ENCODE measurements around the gene SRRM4. TPM values are rescaled to one million over a fixed set of nuclear protein-coding genes. Genes with fewer than 3 reads are reported as not detected.

SRRM4 gene
- total RNA-seq, 1 experiment from 2014 or later = not detected

GRCh38 chr12:119176267-119177055 lies 195.1 kb downstream of the SRRM4 start:
- peak overlapping the region; percentile 22 for H3K4me3 Mint-ChIP-seq (ENCODE audit: unreplicated experiment)
- H3K27ac Mint-ChIP-seq (ENCODE audit: low read depth, unreplicated experiment) = peak overlapping the region; percentile 29
- peak; percentile 74 for DNase-seq (ENCODE audit: unreplicated experiment)
- ChIA-PET POLR2A (no interaction called here), CTCF (interaction anchor here (0.6 to 0.8 kb wide), 4 partner anchors 13 to 727 kb away, joined by 3 to 5 read pairs (median 3); no protein-coding TSS in a partner anchor)
- no peaks in the 10 kb centered on the region for H3K36me3 Mint-ChIP-seq (ENCODE audit: insufficient read depth, unreplicated experiment)
- TF ChIP-seq, protein P1, sequence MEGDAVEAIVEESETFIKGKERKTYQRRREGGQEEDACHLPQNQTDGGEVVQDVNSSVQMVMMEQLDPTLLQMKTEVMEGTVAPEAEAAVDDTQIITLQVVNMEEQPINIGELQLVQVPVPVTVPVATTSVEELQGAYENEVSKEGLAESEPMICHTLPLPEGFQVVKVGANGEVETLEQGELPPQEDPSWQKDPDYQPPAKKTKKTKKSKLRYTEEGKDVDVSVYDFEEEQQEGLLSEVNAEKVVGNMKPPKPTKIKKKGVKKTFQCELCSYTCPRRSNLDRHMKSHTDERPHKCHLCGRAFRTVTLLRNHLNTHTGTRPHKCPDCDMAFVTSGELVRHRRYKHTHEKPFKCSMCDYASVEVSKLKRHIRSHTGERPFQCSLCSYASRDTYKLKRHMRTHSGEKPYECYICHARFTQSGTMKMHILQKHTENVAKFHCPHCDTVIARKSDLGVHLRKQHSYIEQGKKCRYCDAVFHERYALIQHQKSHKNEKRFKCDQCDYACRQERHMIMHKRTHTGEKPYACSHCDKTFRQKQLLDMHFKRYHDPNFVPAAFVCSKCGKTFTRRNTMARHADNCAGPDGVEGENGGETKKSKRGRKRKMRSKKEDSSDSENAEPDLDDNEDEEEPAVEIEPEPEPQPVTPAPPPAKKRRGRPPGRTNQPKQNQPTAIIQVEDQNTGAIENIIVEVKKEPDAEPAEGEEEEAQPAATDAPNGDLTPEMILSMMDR (IDR thresholded peaks at IDR 0.05; ENCODE audit: unreplicated experiment) = no peak
- no TSS peak for BruUV-seq (replicated peaks)
- intact Hi-C loops (cut with micrococcal nuclease) = loop anchor here (1.0 to 10.0 kb wide), 2 partner anchors 9 to 48 kb away; no protein-coding TSS in a partner anchor
- H3K9me3 Mint-ChIP-seq (ENCODE audit: unreplicated experiment) = no peaks in the 10 kb centered on the region
- peaks cover 14% of the 10 kb centered on the region for H3K27me3 Mint-ChIP-seq (ENCODE audit: insufficient read depth, unreplicated experiment)
- H3K4me1 Mint-ChIP-seq (ENCODE audit: insufficient read depth, unreplicated experiment) = peaks cover 19% of the 10 kb centered on the region

DNA sequence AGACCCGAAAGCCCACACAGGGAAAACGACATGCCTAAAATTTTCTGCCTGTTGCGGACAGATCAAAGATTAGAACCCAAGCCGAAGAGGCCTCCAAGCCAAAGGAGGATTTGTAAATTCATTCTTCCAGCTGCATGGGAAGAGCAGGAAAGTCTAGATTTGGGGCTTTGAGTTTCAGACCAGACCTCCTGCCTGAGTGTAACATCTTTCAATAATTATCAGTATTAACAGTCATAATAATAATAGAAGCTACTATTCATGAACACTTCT lies 195.7 kb downstream of the SRRM4 start:
- TF ChIP-seq, protein P1 (IDR thresholded peaks at IDR 0.05; ENCODE audit: unreplicated experiment) = no peak
- ChIA-PET CTCF (interaction anchor here (0.6 to 0.7 kb wide), 2 partner anchors 14 to 726 kb away, joined by 3 read pairs; no protein-coding TSS in a partner anchor), POLR2A (no interaction called here)
- Mint-ChIP-seq H3K27me3 (ENCODE audit: insufficient read depth, unreplicated experiment) (peaks cover 9% of the 10 kb centered on the region), H3K9me3 (ENCODE audit: unreplicated experiment) (no peaks in the 10 kb centered on the region), H3K36me3 (ENCODE audit: insufficient read depth, unreplicated experiment) (no peaks in the 10 kb centered on the region), H3K27ac (ENCODE audit: low read depth, unreplicated experiment) (no peak overlapping the region), H3K4me3 (ENCODE audit: unreplicated experiment) (no peak overlapping the region), H3K4me1 (ENCODE audit: insufficient read depth, unreplicated experiment) (peaks cover 19% of the 10 kb centered on the region)
- BruUV-seq (replicated peaks) = no TSS peak
- intact Hi-C loops (cut with micrococcal nuclease) = loop anchor here (1.0 to 10.0 kb wide), 2 partner anchors 8 to 48 kb away; no protein-coding TSS in a partner anchor
- no peak for DNase-seq (ENCODE audit: unreplicated experiment)

- TF ChIP-seq, protein P1 (IDR thresholded peaks at IDR 0.05; ENCODE audit: unreplicated experiment) = no peak
- no peak overlapping the region for H3K4me3 Mint-ChIP-seq (ENCODE audit: unreplicated experiment)
- no peaks in the 10 kb centered on the region for H3K36me3 Mint-ChIP-seq (ENCODE audit: insufficient read depth, unreplicated experiment)
- ChIA-PET POLR2A (no interaction called here), CTCF (no interaction called here)
- no peaks in the 10 kb centered on the region for H3K9me3 Mint-ChIP-seq (ENCODE audit: unreplicated experiment)
- DNase-seq (ENCODE audit: unreplicated experiment) = no peak
- intact Hi-C loops (cut with micrococcal nuclease) = loop anchor here (1.0 to 10.0 kb wide), 2 partner anchors 7 to 47 kb away; no protein-coding TSS in a partner anchor
- H3K4me1 Mint-ChIP-seq (ENCODE audit: insufficient read depth, unreplicated experiment) = peaks cover 19% of the 10 kb centered on the region
- peaks cover under 1% of the 10 kb centered on the region for H3K27me3 Mint-ChIP-seq (ENCODE audit: insufficient read depth, unreplicated experiment)
- peak overlapping the region; percentile 40 for H3K27ac Mint-ChIP-seq (ENCODE audit: low read depth, unreplicated experiment)
- no TSS peak for BruUV-seq (replicated peaks)
Measured at GRCh38 chr12:119177724-119178380, 196.5 kb downstream of the SRRM4 start.
